HG02840 (cell line): ENCODE results near the gene TUBB6.

Experiments used
- ATAC-seq: cut with Tn5 transposase; IDR thresholded peaks from one replicate; pipeline ENCODE4 v1.9.1; 2021; ENCODE audit warnings: mild to moderate bottlenecking, moderate library complexity, moderate number of reproducible peaks; ENCODE audit not compliant: unreplicated experiment, low FRiP score

The TUBB6 gene

DNA sequence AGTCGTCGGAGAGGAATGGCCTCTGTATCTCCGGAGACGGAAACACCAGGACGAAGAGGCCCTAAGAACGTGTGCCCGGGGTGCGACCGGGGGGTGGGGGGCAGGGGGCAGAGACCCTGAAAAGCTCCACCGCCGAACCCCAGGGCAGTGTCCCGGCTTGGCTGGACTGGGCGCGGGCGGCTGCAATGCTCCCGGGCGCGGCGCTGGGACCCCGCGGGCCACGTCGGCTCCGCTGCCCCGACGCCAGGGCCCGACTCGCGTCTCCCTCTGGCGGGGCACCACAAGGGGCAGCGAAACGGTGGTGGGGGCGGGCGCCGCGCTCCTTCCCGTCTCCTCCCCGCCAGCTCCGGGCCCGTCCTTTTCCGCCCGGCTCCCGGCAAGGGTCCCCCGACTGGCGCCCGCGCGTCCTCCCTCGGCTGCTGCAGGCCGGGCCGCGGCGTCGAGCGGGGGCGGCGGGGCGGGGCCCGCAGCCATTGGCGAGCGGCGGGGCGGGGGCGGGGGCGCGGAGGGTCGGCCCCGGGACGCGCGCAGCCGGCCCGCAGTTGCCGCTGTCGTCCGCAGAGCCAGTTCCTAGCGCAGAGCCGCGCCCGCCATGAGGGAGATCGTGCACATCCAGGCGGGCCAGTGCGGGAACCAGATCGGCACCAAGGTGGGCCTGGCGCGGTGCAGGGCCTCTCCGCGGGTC, at the start of gene TUBB6:
Gene TUBB6 (plus strand): TSS at position 541 of the 685 bp plus-strand sequence. CDS start 52 bp downstream, at position 593.
- ATAC-seq, result peak; percentile 51

DNA sequence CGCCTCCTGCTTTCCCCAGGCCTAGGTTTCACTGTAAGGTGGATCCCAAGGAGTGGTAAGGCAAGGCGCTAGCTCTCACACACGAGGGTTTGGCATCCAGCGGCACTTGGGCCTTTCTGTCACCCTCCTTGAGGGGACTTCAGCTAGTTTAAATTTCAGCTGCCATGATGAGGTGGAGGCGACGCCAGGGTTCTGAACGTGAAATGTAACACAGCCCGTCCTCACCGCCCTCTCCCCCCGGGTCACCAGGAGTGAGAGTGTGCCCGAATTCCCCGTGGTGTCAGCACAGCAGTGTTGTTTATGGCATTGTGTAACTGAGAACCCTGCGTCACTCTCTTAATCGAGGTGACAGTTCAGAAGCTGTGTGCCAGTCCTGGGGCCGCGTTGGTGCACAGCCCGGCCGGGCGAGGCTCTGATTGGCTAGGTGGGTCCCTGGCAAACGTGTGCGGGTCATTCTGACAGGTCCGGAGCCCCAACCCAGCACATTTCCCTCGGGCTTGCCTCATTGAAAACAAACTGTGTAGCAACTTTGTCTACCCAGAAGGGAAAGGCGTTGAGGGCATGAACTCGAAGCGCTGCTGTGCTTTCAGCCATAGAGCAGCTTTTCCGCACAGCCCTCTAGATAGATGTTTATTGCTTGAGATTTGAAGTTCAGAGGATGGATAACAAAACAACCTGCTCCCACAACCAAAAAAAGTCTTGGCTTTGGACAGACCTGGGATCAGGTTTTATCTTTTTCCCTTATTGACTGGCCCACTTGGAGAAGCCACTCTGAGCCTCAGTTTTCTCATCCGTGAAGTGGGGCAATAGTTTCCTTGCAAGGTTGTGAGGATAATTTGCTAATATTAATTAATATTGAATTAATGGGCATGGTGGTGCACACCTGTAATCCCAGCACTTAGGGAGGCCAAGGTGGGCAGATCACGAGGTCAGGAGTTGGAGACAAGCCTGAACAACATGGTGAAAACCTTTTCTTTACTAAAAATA, 49.0 kb upstream of the TUBB6 start:
- no peak for ATAC-seq

DNA sequence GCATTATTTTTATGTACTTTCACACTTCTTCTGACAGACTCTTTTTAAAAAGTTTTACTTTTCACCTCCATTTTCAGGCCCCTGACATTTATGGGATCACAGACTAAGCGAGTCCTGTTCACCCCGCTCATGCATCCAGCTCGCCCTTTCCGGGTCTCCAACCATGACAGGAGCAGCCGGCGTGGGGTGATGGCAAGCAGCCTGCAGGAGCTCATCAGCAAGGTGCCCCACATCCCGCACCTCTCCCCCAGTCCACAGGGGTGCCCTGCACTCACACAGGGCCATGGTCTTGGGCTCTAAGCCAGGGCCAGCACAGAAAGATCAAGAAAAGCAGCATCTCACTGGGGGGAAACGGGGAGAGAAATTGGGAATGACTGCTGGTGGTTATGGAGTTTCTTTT, 45.3 kb upstream of the TUBB6 start:
- no peak for ATAC-seq

DNA sequence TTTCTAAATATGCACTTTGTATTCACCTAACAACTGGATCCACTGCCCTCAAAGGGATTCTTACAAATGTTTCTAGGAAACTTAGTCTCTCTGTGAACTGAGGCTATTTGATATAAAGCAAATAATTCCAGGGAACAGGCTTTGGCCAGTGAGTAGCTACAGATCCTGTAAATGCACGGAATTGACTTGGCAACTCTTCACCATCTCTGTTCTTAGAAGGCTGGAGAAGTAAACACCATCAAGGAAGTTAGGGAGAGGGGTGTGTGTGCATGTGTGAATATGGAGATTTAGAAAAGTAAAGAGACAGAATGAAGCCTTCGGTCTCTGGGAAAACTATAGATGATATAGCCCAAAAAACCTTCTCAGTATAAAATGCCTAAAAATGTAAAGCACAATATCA, 43.2 kb upstream of the TUBB6 start:
- no peak for ATAC-seq

DNA sequence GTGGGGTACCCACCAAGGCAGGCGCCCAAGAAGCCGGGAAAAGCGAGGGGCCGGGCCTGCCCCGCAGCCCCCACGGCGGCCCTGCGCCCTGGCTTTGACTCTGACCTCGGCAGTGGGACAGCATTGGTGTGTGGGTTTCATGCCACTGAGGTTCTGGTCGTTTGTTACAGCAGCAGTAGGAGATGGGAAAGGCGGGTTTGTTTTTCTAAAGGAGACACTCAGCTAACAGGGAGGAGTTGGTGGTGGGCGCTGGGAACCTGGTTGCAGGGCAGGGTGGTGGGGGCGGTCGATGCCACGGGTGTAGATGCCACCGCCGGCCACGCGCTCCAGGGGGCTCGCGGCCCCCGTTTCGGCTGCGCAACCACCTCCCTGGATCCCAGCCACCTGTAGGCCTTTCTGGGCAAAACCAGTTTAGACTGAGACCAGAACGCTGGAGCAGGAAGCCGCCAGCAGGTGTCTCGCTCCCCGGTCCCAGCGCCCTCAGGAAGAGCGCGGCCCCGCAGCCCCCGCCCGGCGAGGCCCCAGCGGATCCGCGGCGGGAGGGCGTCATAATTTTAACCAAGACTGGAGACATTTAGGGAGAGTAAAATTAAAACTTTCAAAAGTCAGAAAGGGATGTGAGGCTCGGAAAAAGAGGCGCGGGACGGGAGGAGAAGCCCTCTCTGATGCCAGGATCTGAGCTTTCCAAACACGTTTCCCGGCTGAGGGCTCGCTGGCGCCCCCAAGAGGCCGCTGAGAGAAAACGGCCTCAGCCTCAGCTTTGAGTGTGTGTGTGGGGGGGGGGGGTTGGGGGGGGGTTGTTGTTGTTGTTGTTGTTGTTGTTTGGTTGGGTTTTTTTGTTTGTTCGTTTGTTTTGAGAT, 36.4 kb upstream of the TUBB6 start:
- peak; percentile 71 for ATAC-seq

DNA sequence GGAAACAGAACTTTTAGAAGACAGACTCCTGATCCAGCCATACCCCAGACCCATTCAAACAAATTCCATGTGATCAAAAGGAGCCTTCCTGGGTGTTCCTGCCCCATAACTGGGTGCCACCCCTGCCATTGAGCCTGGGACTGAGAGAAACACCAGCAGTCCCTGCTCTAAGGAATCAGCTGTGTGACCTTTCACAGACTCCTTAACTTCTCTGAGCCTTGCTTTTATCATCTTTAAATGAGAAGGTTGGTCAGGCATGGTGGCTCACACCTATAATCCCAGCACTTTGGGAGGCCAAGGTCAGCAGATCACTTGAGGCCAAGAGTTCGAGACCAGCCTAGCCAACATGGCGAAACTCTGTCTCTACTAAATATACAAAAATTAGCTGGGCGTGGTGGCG, 33.2 kb upstream of the TUBB6 start:
- no peak for ATAC-seq

DNA sequence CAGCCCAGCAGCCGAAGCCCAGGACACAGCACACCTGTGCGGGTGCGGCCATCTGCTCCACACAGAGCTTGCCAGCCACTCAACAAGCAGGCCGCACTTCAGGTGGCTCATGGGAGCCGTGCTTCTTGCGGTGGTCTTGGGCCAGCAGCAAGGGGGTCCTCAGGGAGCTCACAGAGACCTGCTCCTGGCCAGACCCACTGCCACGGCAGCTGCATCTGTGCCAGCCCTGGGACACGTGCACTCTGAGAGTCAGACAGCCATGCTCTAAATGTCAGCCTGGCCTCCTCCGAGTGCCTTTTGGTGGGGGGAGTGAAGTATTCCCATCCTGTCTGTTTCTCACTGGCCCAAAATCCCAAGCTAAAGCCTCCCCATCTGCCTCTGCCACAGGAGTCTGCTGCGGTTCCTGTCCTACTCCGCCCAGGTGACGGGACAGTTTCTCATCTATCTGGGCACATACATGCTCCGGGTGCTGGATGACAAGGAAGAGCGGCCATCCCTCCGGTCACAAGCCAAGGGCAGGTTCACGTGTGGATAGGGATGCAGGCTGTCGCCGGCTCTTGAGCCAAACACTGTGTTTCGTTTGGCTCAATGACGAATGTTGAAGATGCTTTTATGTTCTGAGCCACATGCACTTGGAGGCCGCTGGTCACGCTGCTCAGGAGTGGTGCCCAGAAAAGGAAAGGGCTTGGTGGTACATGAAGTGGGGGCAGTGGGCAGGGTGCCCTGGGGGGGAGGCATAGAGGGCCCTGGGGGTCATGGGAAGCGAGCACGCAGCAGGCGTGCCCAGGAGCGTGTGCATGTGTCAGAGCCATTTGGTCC, 31.1 kb upstream of the TUBB6 start:
- ATAC-seq, result no peak

DNA sequence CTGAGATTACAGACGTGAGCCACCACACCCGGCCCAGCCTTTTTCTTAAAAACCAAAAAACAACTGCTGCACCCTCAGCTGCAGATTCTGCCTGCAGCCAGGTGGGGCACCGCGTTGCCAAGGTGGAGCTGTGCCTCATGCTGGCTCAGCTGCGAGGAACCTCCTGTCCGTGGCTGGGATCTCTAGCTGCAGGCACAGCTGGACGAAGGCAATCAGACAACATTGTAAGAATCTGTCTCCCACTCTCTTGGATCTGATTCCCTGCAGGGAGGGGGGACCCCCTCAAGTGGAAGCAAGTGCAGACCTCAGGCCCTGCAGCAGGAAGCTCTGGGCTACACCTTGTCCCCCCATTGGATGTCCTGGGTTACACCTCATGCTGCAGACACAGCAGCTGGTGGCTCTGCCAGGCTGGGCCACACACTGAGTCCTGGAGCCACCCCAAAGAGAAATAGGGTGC, 29.8 kb upstream of the TUBB6 start:
- ATAC-seq, result no peak

DNA sequence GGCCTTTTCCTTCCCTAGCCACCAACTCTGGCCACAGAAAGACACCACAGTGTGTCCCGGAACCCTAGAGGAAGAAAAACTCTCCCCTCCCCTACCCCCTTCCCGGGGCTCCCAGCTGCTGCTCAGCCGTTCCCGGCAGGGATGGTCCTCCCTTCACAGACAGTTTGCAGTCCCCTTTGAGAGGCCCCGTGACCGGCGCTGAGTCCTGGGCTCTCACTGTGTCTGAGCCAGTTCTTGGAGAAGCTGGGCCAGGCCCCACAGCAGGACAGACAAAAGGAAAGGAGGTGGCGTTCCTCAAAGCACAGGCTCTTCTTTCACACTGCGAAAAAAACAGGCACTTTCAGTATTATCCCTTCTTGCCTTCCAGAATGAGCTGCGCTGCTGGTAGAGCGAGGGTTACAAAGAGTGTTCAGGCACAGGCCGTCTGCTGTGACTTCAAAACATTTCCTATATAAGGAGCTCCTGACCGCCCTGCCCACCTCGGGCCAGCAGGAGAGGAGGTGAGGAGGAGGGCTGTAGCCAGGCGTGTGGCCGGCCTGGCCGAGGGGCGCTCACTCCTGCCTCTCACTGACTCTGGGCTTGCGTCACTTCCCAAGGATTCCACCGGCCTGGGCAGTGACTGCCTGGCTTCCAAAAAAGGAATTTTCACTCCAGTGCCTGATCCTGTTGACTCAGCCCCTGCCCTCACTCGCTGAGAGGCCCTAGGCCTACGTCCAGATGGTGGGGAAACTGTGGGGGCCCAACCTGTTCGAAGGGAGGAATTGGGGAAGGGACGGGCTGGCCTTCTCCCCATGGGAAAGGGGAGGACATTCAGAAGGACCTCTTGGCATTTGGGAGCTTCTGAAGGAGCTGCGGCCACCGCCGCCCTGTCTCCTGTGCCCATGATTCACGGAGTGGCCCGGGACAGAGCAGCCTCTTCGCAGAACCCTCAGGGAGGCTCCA, 29.0 kb upstream of the TUBB6 start:
- ATAC-seq, result no peak

DNA sequence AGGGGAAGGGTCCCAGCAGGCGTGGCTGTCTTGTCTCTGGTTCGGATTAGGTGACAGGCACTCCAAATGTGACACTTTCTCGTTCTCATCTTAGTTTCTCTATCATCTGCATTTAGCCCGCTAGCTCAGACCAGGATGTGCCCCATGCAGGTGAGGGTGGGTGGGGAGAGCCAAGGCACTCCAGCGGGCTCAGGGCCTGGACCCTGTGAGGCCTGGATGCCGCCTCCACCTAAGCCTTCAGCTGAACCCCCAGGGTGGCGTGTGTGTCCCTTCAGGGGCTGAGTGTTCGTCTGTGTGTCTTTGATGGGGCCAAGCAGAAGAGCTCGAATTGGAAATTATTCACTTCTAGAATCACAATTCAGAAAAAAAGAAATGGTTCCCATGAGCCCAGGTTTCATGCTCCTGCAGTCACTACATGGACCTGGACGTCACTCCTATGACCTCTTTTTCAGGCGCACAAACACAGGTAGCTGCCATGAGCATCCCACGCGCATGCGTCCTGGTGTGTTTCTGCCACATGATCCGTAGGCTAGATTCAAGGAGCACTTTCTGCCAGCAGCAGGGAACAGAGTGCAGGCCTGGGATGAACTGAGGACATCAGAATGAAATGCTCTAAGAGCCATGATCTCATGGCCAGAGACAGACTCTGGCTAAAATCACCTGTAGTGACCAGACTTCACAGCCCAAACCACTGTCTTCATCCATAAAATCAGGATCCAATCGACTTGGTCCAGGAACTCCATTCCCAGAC, 28.1 kb upstream of the TUBB6 start:
- ATAC-seq, result no peak

DNA sequence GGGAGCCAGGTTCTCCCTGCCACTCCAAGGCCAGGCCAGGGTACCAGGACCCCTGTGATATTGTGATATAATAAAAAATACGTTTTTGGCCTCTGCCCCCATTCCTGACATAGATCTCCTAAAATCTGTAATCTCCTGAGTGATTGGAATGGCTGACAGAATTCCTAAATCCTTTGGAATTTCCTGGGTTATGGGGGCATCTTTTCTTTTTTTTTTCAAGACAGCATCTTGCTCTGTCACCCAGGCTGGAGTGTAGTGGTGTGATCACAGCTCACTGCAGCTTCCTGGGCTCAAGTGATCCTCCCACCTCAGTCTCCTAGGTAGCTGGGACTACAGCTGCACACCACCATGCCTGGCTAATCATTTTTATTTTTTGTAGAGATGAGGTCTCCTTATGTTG, 26.2 kb upstream of the TUBB6 start:
- ATAC-seq, result no peak

DNA sequence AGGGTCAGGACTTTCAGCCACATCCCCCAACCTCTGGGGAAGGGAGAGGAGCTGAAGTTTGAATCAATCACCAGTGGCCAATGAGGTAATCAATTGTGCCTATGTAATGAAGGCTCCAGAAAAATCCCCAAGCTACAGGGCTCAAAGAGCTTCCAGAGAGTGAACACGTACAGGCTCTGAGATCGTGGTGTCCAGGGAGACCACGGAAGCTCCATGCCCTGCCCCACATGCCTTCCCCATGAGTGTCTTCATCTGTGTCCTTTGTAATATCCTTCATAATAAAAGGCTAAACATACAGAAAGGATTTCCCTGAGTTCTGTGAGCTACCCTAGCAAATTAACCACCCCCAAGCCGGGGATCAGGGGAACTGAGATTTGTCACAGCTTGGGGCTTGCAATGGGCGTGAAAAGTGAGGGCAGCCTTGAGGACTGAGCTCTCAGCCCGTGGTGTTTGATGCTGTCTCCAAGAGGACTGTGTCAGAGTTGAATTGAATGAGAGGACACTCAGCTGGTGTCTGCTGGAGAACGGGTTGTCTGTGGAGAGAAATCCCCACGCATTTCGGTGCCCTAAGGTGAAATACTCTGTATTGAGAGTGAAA, 25.5 kb upstream of the TUBB6 start:
- ATAC-seq, result no peak

DNA sequence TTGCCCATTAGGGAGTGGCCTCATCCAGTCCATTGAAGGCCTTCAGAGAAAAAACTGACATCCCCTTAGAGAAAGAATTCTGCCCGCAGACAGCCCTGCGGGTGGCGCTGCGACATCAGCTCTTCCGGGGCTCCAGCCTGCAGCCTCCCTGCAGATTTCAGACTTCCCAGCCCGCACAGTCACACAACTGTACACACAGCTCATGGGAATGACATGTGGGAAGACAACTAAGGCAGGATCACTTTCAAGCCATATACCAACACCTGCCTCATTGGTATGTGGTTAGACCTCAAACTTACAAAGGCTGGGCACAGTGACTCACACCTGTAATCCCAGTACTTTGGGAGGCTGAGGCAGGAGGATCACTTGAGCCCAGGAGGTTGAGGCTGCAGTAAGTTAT, 24.8 kb upstream of the TUBB6 start:
- ATAC-seq, result no peak

DNA sequence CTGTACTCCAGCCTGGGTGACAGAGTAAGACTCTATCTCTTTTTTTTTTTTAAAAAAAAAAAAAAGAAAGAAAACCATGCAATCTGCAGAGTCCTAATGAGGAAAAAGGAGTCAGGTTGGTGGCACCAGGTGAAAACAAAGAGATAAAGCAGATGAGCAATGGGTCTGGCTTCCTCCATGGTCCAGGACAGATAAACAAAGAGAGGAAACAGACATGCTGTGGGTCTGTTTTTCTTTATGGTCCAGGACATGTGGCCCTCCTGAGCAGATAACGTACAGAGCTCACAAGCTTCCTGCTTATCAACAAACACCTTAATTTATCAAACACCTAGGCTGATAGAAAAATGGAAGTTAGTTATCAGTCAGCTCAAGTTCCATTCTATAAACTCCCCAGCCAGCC, 24.4 kb upstream of the TUBB6 start:
- no peak for ATAC-seq

DNA sequence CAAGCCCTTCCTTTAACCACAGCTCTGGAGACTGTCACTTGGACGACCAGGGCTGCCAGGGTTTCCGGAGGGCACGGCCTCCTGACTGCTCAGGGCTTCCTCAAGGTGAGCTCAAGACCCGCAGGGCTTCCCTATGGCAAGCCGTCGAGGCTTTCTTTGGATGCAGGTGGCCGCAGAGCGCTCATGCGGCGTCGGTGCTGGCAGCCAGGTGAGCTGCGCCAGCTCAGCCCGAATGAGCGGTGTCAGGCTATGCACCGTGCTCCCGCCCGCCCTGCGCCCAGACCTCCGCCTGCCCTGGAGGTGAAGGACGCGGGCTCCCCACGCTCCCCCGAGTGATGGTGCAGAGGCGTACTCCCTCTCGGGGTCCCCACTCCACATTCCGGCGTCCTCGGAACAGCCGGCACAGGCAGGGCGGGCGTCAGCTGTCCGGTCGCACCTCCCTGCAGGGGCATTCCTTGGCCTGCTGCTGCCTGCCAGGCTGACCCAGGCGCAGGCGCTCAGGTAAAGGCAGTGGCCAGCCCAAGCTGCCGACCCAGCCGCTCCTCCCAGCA, 20.8 kb upstream of the TUBB6 start:
- no peak for ATAC-seq

DNA sequence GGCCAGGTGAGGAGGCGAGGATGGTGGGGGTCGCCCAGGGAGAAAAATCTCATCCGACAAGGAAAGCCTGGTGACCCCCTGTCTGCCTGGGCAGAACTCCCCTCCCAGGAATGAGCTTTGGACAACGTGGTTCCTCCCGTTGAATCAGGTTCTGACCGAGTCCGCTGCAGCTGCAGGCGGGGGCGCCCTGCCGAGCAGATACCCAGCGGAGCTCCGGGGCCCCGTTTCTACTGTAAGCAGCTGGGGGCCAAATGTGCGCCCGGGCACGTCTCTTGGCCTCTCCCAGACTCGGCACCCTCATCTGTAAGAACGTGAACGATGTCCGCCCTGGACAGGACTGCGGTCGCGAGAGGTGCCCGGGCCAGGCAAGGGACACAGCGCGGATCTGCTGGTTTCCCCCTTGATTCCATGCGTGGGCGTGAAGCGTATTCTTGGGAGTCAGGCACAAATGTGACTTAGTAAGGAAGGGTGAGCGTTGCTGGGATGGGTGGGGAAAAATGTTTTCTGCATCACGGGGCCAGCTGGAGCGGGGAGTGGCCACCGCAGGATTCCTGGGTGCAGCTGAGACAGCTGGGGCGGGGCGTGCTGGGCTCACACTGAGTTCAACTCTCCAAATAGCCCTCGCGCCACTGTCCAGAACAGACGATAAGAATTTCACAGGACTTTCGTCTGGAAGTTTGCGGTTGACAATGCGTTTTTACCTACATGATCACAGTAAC, 20.2 kb upstream of the TUBB6 start:
- no peak for ATAC-seq

DNA sequence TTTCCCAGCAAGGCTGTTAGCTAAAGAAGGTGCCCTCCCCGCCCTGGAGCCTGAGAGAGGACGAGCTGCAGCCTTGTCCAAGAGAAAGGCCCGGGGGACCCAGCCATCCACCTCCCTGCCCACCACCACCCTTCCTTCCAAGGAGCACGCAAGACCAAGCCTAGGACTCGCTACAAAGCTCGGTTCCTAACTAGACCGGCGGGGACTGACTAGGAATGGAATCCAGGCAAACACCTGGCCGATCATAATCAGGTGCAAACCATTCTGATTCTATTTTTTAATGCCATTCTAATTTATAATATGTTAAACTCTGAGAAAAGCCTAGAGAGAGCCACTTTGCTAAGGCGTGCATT, 19.7 kb upstream of the TUBB6 start:
- no peak for ATAC-seq
